ENCODE results near the gene ABCB9. TPM values are rescaled to one million over a fixed set of nuclear protein-coding genes. Genes with fewer than 3 reads are reported as not detected.

ABCB9 gene
- total RNA-seq, 4 donors from 2014 or later: 0.40 to 15.3 (median 9.2) TPM

GRCh38 chr12:123004287-123004686 is 38.0 kb upstream of the ABCB9 start:
- 88% methylated on average over 14 of the region's 14 CpGs; no CpG with 5 or more reads in 1 of the 2 donors for WGBS, 2 donors (ENCODE audit: low coverage in 1 of 2)
- Histone ChIP-seq H3K4me3 (no peak overlapping the region), H3K27ac (no peak overlapping the region), H3K9me3 (no peaks in the 10 kb centered on the region), H3K4me1 (no peaks in the 10 kb centered on the region), H3K36me3 (peaks cover 0 to 13% (median 0%) of the 10 kb centered on the region in 4 donors), H3K27me3 (no peaks in the 10 kb centered on the region)
- intact Hi-C loops (cut with DNase I; ENCODE audit: low total_unique reads) (no loop called here), in situ Hi-C loops (cut with MboI; ENCODE audit: low pct_ligation_motif_present in 1 of 4, low pct_unique_long_range_greater_than_20kb in 1 of 4, low sequenced_read_pairs in 3 of 4) (no loop called here)
- no peak for DNase-seq
- TF ChIP-seq POLR2A (IDR thresholded peaks at IDR 0.05) (no peak), CTCF (IDR thresholded peaks at IDR 0.05) (no peak), POLR2AphosphoS5 (IDR thresholded peaks at IDR 0.05) (no peak), EP300 (IDR thresholded peaks at IDR 0.05; ENCODE audit: low read depth) (no peak)

DNA sequence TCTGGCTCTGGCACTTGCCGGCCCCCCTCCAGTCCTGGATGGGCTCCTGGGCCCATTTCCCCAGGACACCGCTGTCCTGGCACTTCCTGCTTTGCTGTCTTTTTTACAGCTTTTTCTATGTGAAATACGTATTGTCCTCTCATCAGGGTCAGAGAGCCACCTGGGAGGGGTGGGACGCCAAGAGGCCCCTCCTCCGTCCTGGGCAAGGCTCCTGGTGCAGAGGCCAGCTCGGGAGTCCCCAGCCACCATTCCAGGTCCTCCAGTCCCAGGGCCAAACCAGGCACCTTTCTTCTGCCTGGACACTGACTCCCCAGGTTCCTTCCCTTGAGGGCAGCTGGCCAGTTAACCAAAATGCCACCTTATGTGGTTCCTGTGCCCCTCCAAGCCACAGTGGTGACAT is 37.0 kb upstream of the ABCB9 start:
- Histone ChIP-seq H3K27ac (no peak overlapping the region), H3K4me1 (no peaks in the 10 kb centered on the region), H3K9me3 (no peaks in the 10 kb centered on the region), H3K4me3 (no peak overlapping the region), H3K36me3 (peaks cover 0 to 13% (median 0%) of the 10 kb centered on the region in 4 donors), H3K27me3 (no peaks in the 10 kb centered on the region)
- WGBS, 2 donors (ENCODE audit: low coverage in 1 of 2): 87 to 100% methylated on average over 2 to 6 of the region's 6 CpGs
- in situ Hi-C loops (cut with MboI; ENCODE audit: low pct_ligation_motif_present in 1 of 4, low pct_unique_long_range_greater_than_20kb in 1 of 4, low sequenced_read_pairs in 3 of 4) (no loop called here), intact Hi-C loops (cut with DNase I; ENCODE audit: low total_unique reads) (no loop called here)
- DNase-seq: no peak
- TF ChIP-seq CTCF (IDR thresholded peaks at IDR 0.05) (no peak), EP300 (IDR thresholded peaks at IDR 0.05; ENCODE audit: low read depth) (no peak), POLR2A (IDR thresholded peaks at IDR 0.05) (no peak), POLR2AphosphoS5 (IDR thresholded peaks at IDR 0.05) (no peak)

DNA sequence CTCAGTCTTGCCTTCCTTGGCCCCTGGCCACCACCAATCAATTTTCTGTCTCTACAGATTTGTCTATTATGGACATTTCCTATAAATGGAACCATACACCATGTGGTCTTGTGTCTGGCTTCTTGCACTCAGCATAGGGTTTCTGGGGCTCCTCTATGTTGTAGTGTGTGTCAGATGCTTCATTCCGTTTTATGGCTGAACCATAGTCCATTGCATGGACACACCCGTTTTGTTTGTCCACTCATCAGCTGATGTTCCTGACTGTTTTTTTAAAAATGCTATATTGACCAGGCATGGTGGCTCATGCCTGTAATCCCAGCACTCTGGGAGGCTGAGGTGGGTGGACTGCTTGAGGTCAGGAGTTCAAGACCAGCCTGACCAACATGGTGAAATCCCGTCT is 35.2 kb upstream of the ABCB9 start:
- Histone ChIP-seq H3K36me3 (peaks cover 0 to 13% (median 0%) of the 10 kb centered on the region in 4 donors), H3K27ac (no peak overlapping the region), H3K4me3 (no peak overlapping the region), H3K4me1 (no peaks in the 10 kb centered on the region), H3K27me3 (no peaks in the 10 kb centered on the region), H3K9me3 (no peaks in the 10 kb centered on the region)
- 87 to 88% methylated on average over 2 to 3 of the region's 3 CpGs for WGBS, 2 donors (ENCODE audit: low coverage in 1 of 2)
- in situ Hi-C loops (cut with MboI; ENCODE audit: low pct_ligation_motif_present in 1 of 4, low pct_unique_long_range_greater_than_20kb in 1 of 4, low sequenced_read_pairs in 3 of 4): no loop called here
- DNase-seq: no peak
- no peak for TF ChIP-seq EP300 (IDR thresholded peaks at IDR 0.05; ENCODE audit: low read depth)
- no peak for TF ChIP-seq POLR2A (IDR thresholded peaks at IDR 0.05)
- TF ChIP-seq CTCF (IDR thresholded peaks at IDR 0.05): no peak
- TF ChIP-seq POLR2AphosphoS5 (IDR thresholded peaks at IDR 0.05): no peak
- intact Hi-C loops (cut with DNase I; ENCODE audit: low total_unique reads): no loop called here

DNA sequence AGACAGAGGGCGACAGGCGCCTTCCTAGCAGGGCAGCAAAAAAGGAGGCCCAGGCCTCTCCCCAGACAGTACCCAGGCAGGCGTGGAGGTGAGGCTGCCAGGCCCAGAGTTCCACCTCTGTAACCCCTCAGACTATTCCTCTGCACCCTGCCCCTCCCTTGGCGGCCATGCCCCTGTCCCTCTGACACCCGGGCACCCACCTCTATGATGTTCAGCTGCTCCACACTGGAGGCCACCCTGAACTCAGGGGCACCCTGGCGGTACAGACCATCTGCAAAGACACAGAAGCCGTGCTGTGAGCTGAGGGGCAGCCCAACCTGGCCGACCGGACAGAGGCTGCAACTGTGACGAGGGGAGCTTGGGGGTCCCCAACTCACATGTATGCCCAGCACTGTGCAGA is 34.3 kb upstream of the ABCB9 start:
- no peaks in the 10 kb centered on the region for H3K9me3 ChIP-seq
- DNase-seq: no peak
- no peak overlapping the region for H3K4me3 ChIP-seq
- intact Hi-C loops (cut with DNase I; ENCODE audit: low total_unique reads) (no loop called here), in situ Hi-C loops (cut with MboI; ENCODE audit: low pct_ligation_motif_present in 1 of 4, low pct_unique_long_range_greater_than_20kb in 1 of 4, low sequenced_read_pairs in 3 of 4) (no loop called here)
- 97% methylated on average over 10 of the region's 10 CpGs; no CpG with 5 or more reads in 1 of the 2 donors for WGBS, 2 donors (ENCODE audit: low coverage in 1 of 2)
- H3K36me3 ChIP-seq: peaks cover 0 to 13% (median 0%) of the 10 kb centered on the region in 4 donors
- no peak overlapping the region for H3K27ac ChIP-seq
- no peaks in the 10 kb centered on the region for H3K27me3 ChIP-seq
- no peak for TF ChIP-seq EP300 (IDR thresholded peaks at IDR 0.05; ENCODE audit: low read depth)
- TF ChIP-seq POLR2A (IDR thresholded peaks at IDR 0.05): no peak
- no peak for TF ChIP-seq CTCF (IDR thresholded peaks at IDR 0.05)
- no peak for TF ChIP-seq POLR2AphosphoS5 (IDR thresholded peaks at IDR 0.05)
- H3K4me1 ChIP-seq: no peaks in the 10 kb centered on the region
